AG10803 (cell line): ENCODE measurements around the gene KIAA1586.

Experiments
- DNase-seq: peaks from one replicate; pipeline ENCODE4 v3.0.0; 2010; ENCODE audit warnings: low read depth
- H3K4me3 ChIP-seq: 2 replicates; pipeline ENCODE4 v1.5.1; 2011; ENCODE audit warnings: mild to moderate bottlenecking, low read length, control low read depth
- TF ChIP-seq, protein P1 (sequence below): conservative IDR thresholded peaks from 2 replicates; pipeline ENCODE4 v1.5.1; 2011; ENCODE audit warnings: mild to moderate bottlenecking, low read length, control low read depth, inconsistent platforms

KIAA1586 gene

DNA sequence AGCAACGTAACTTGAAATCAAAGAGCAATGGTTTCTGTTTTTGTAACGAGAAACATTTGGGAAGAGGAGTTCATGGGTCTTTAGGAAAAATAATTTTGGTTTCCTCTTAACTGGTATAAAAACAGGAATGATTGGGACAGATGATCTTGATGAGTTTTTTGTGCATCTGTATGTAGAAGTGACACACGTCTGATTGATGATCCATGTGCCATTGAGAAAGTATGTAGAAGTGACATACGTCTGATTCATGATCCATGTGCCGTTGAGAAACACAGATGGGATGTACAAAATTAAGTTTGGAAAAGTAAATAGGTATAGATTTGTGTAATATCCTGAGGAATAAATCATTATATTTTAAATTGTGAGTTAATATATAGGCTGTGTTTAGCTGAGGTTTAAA lies 2.1 kb downstream of the KIAA1586 start:
- DNase-seq, result peak; percentile 6
- no peak overlapping the region; the same call in 1 of the 2 replicates for H3K4me3 ChIP-seq
- TF ChIP-seq, protein P1, sequence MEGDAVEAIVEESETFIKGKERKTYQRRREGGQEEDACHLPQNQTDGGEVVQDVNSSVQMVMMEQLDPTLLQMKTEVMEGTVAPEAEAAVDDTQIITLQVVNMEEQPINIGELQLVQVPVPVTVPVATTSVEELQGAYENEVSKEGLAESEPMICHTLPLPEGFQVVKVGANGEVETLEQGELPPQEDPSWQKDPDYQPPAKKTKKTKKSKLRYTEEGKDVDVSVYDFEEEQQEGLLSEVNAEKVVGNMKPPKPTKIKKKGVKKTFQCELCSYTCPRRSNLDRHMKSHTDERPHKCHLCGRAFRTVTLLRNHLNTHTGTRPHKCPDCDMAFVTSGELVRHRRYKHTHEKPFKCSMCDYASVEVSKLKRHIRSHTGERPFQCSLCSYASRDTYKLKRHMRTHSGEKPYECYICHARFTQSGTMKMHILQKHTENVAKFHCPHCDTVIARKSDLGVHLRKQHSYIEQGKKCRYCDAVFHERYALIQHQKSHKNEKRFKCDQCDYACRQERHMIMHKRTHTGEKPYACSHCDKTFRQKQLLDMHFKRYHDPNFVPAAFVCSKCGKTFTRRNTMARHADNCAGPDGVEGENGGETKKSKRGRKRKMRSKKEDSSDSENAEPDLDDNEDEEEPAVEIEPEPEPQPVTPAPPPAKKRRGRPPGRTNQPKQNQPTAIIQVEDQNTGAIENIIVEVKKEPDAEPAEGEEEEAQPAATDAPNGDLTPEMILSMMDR, result no peak

DNA sequence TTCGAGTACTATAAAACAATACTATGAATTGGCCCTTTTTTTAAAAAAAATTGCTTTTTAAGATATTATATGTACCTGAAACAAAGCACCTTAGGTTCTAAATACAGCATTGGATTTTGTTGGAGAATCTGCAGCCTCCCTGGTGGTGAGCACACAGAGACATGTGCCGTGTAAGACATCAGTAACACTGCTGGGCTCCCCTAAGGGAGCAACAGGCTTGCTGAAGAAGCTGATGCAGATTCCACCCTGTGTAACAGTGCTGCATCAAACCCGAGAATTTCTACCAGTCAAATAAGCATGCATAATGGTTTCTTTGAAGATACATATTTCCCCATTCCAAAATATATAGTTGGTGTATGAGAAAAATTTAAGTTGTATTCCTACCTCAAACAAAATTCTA lies 17.4 kb downstream of the KIAA1586 start:
- no peak for DNase-seq
- no peak overlapping the region for H3K4me3 ChIP-seq
- TF ChIP-seq, protein P1, result no peak

DNA sequence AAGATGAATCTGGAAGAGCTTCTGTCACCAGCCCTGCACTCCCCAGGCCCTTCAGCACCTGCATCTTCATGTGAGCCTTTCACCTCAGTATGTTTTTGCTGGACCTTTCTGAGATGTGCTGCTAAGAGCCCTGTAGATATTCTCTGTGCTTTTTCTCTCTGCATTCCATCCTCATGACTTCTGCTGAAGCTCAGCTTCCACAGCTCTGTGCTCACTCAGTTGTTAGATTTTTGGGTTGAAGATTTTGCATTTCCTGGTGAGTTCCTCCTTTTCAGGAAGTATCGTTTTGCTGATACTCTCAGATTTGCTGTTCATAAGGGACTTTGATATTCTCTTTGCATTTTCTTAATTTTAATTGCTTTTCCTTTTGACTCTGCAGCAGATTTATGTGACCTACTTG lies 18.3 kb downstream of the KIAA1586 start:
- peak; percentile 22 for DNase-seq
- TF ChIP-seq, protein P1, result no peak
- H3K4me3 ChIP-seq, result no peak overlapping the region

DNA sequence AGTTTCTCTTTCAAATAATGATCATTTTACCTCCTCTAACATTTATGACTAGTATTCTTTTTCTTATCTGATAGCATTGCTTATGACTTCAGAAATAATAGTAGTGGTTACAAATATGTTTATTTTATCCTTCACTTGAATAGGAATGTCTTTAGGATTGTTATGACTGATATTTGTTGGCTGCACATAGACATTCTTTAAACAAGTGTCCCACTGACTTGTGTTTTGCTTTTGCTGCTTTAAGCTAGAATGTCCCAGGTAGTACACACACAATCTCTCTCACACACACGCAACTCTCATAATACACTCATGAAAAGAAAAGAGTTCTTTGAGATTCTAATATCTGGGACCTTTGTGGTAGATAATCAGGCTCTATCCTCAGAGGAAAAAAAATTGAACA lies 21.6 kb downstream of the KIAA1586 start:
- peak; percentile 10 for DNase-seq
- TF ChIP-seq, protein P1, result no peak
- H3K4me3 ChIP-seq, result no peak overlapping the region

DNA sequence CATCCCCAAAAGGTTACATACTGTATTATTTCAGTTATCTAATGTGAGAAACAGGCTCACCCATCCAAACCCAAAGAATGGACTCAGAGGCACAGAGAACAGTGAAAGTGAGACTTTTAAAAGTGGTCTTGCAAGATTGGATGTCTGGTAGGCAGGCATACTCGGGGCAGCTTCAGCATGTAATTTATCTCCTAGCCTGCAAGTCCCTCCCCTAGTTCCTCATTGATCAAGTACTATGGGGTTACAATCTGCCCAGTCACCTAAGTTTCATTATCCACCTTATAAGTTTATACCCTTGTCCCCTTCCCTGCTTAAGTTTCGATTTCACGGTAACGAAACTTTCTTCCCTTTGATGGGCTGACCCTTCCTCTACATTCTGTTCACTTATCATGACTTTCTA lies 22.7 kb downstream of the KIAA1586 start:
- no peak for DNase-seq
- H3K4me3 ChIP-seq, result no peak overlapping the region
- TF ChIP-seq, protein P1, result no peak

DNA sequence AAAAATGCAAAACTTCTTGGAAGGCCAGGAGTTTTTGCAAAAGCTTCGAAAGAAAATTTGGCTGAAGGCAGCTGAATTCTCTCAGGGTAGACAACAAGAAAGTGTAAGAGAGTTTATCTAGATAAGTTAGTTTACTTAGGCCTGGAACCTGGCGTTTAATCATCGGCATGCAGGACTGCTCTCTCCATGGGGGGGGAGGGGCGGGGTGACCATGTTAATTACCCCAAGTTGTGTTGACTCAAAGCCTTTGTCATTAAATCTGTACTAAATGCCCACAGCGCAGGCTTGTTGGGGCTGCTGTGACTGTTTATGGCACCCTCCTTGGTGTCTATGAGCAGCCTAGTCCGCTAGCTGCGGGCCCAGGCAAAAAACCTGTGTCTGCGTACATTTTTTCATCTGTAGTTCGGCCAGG lies 23.4 kb downstream of the KIAA1586 start:
- TF ChIP-seq, protein P1, result no peak
- no peak overlapping the region for H3K4me3 ChIP-seq
- no peak for DNase-seq

DNA sequence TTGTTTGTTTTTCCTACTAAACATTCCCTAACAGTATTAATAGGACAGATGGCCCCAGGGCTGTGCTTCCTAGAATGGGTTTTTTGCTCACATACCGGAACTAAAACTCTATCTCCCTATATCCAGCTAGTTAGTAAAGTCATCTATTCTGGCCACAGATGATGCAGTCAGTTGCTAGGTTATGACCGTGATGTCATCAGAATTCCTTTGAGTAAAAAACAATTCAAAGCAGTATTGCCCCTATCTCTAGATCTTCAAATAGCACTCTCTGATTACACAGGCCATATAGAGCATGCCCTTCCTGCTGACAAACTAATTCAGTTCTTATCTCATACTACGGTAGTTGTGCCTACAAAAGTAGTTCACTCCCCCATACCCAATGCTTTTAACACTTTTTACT lies 25.6 kb downstream of the KIAA1586 start:
- no peak for DNase-seq
- TF ChIP-seq, protein P1, result no peak
- no peak overlapping the region for H3K4me3 ChIP-seq
